Mammary epithelial cell (primary cell): Measurements from ENCODE around the gene HSPA12B.

Experiments
- EZH2 ChIP-seq: IDR thresholded peaks from 2 replicates; pipeline ENCODE4 v1.6.1; 2012; ENCODE audit warnings: low read length, inconsistent platforms, borderline replicate concordance
- TF ChIP-seq, protein P1 (sequence below), 2 donors: IDR thresholded peaks in 1 of 2; conservative IDR thresholded peaks in 1 of 2; 2 replicates each; pipeline ENCODE4 v1.5.1; 2011 to 2012; ENCODE audit warnings: inconsistent platforms in 2 of 2, low read length in 2 of 2, mild to moderate bottlenecking in 2 of 2, control low read depth in 1 of 2, low read depth in 1 of 2; ENCODE audit not compliant: insufficient read depth in 1 of 2; ENCODE audit errors: extremely low read depth in 1 of 2

- TF ChIP-seq, protein P1, sequence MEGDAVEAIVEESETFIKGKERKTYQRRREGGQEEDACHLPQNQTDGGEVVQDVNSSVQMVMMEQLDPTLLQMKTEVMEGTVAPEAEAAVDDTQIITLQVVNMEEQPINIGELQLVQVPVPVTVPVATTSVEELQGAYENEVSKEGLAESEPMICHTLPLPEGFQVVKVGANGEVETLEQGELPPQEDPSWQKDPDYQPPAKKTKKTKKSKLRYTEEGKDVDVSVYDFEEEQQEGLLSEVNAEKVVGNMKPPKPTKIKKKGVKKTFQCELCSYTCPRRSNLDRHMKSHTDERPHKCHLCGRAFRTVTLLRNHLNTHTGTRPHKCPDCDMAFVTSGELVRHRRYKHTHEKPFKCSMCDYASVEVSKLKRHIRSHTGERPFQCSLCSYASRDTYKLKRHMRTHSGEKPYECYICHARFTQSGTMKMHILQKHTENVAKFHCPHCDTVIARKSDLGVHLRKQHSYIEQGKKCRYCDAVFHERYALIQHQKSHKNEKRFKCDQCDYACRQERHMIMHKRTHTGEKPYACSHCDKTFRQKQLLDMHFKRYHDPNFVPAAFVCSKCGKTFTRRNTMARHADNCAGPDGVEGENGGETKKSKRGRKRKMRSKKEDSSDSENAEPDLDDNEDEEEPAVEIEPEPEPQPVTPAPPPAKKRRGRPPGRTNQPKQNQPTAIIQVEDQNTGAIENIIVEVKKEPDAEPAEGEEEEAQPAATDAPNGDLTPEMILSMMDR (conservative IDR thresholded peaks at IDR 0.05 in 1 of 2, IDR thresholded peaks at IDR 0.05 in 1 of 2; ENCODE audit: extremely low read depth in 1 of 2, insufficient read depth in 1 of 2, low read depth in 1 of 2, low read length in 2 of 2) = no peak
- no peak for TF ChIP-seq EZH2
Measured at GRCh38 chr20:3714092-3714491, 18.4 kb upstream of the HSPA12B start.
